Left renal cortex interstitium (tissue), 4 donors: ENCODE data around the gene GPA33. TPM values are rescaled to one million over a fixed set of nuclear protein-coding genes. Genes with fewer than 3 reads are reported as not detected.
"Not testable (repeated sequence)": the region's sequence is repeated elsewhere in the genome, so short reads cannot be mapped to it uniquely, and the experiment has no call there.

ENCODE experiments used
- DNase-seq, 4 donors: peaks; one replicate each; pipeline ENCODE4 v3.0.0-alpha.2; 2013; ENCODE audit warnings: low read depth in 4 of 4, low spot score in 2 of 4, missing footprints in 1 of 4
- polyA plus RNA-seq, 4 donors: library from polyadenylated mRNA; unstranded; fragments of 120-200 nt; gene quantifications; one replicate each; pipeline ENCODE4 v1.2.1, GENCODE V29; 2013; ENCODE audit not compliant: insufficient read length in 4 of 4

The GPA33 gene
- polyA plus RNA-seq, 4 donors: 1.1 to 1.7 (median 1.3) TPM

GRCh38 chr1:167060141-167061072, 29.8 kb downstream of the GPA33 start:
- DNase-seq: no peak

- no peak for DNase-seq
These were observed 30.4 kb downstream of the GPA33 start for GRCh38 chr1:167059809-167060107.

- peak in 1 of 4 donors; percentile 55 for DNase-seq
These were observed 30.9 kb downstream of the GPA33 start for GRCh38 chr1:167059045-167059808.

GRCh38 chr1:167057241-167057688, 32.9 kb downstream of the GPA33 start:
- DNase-seq: peak in 2 of 4 donors; percentile 55 to 62

GRCh38 chr1:167056529-167057231, 33.5 kb downstream of the GPA33 start:
- no peak for DNase-seq

GRCh38 chr1:167054946-167055630, 35.1 kb downstream of the GPA33 start:
- no peak for DNase-seq

GRCh38 chr1:167054531-167054930, 35.6 kb downstream of the GPA33 start:
- DNase-seq: no peak

- no peak for DNase-seq
These were observed 37.8 kb downstream of the GPA33 start for GRCh38 chr1:167052389-167052788.

GRCh38 chr1:167051907-167052306, 38.3 kb downstream of the GPA33 start:
- DNase-seq: no peak

GRCh38 chr1:167043752-167044488, 46.3 kb downstream of the GPA33 start:
- peak in 2 of 4 donors; percentile 56 to 66 for DNase-seq

- DNase-seq: no peak
These were observed 56.5 kb downstream of the GPA33 start for GRCh38 chr1:167033646-167034045.

GRCh38 chr1:167029553-167029952, 60.6 kb downstream of the GPA33 start:
- DNase-seq: not testable (repeated sequence)

GRCh38 chr1:167022384-167022783, 67.8 kb downstream of the GPA33 start:
- no peak for DNase-seq

GRCh38 chr1:167016100-167016750, 74.0 kb downstream of the GPA33 start:
- DNase-seq: no peak

GRCh38 chr1:167013108-167013929, 76.9 kb downstream of the GPA33 start:
- DNase-seq: peak in 1 of 4 donors; percentile 2

- DNase-seq: no peak
These were observed 77.6 kb downstream of the GPA33 start for GRCh38 chr1:167012570-167012969.

- no peak for DNase-seq
These were observed 78.5 kb downstream of the GPA33 start for GRCh38 chr1:167011560-167012191.

GRCh38 chr1:167003711-167004110, 86.5 kb downstream of the GPA33 start:
- DNase-seq: no peak
